HG02798 (cell line): ENCODE measurements around the gene CDC25C.
"Not testable (repeated sequence)": the region's sequence is repeated elsewhere in the genome, so short reads cannot be mapped to it uniquely, and the experiment has no call there.

Experiments
- ATAC-seq: cut with Tn5 transposase; IDR thresholded peaks from one replicate; pipeline ENCODE4 v1.9.1; 2021; ENCODE audit warnings: mild to moderate bottlenecking; ENCODE audit not compliant: unreplicated experiment, poor library complexity

Gene CDC25C

DNA sequence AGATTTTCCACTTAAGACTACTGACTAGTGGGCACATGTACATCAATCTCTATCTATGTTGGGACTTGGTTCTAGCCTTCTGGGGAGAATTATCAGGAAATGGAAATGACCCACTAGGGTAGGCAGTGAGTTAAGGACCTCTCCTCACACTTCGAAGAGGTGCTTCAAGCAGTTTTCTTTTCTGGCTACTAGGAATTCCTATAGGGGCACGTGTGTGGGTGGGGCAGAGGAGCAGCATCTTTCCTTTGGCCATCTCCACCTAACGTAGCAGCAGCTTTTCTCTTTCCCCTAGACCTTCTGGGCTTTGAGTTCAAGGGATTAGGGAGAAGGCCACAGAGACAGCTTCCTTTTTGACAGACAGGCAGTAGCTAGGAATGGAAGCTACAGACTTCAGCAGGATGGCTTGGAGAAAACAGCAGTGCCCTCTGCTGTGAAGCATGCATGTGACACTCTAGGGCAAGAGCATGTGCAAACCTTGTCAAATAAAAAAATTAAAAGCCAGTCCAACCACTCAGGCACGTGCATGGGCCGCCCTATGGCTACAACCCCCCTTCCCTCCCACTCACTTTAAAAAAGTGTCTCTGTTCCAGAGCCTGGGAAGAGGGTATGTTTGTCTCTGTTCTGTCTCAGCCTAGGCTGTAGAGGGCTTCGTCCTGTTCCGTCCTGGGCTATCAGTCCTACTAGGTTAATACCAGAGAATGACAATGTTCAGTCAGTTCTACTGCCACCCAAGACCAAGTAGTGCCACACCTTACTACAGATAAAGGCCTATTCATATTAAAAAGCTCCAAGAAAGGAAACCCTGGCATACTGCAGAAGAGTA is 48.5 kb downstream of the CDC25C start:
- ATAC-seq = no peak

DNA sequence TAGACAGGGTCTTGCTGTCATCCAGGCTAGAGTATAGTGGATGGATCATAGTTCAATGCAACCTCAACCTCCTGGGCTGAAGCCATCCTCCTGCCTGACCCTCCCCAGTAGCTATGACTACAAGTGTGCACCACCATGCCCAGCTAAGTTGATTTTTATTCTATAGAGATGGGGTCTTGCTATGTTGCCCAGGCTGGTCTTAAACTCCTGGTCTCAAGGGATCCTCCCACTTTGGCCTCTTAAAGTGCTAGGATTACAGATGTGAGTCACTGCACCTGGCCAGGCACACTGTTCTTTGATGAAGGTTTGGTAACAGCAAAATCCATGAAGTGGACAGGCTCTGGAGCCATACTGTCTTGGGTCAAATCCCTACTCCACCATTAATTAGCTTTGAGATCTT is 50.7 kb downstream of the CDC25C start:
- no peak for ATAC-seq

DNA sequence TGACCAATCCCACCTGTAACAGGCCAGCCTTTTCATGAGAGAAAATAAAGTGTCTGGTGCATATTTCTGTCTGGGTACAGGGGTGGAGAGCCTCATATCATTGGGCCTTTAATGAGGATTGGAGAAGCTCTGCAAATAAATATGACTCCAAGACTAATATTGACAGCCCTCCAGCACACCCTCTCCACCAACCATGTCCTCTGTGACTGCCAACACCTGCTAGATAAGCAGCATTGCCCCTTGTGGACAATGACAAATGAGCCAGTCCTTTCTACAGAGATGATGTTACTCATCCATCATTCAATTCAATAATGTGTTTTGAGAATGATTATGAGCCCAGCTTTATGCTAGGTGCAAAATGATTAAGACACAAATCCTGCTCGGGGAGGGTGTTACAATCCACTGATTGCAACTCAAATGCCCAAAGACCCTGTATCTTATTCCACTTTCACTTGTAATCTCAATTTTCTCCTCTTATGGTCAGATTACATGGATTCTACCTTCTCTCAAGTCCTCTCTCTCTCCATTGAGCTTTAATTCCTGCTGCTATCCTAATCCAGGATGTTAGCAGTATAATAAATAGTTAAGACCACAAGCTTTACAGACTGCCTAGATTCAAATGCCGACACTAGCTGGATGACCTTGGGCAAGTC is 55.1 kb downstream of the CDC25C start:
- no peak for ATAC-seq

DNA sequence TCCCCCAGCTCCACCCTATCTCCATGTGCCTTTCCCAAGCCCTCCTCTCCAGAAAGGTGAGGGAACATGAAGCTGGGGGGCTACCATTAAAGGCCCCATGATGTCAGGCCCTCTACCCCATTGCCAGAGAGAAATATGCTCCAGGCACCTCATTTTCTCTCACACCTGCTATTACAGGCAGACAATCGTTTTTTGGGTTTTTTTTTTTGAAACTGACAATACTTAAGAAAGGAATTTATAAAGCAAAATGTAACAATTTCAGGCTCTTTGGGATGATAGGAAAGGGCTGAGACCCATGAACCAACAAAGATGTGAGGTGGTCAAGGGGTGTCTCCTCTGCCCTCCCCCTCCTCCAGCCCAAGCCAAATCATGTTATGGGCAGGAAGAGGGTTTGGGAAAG is 55.7 kb downstream of the CDC25C start:
- no peak for ATAC-seq

DNA sequence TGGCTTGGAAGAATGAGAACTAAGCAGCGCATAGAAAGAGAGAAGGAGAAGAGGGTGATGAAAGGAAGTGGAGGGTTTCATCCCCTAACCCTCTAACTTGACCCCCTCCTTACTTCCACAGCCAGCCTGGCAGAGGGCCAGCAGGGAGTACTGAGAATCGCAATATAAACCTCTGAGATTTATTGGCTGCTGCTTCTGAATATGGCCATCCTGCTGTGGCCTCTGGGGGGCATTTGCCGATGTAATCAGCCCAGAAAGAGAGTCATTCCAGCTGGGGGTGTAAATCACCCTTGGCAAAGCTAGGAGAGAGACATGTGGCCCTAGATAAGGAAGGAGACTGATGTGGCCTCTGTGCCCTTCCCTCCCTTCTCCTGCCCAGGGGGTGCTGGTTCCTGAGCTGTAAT is 56.2 kb downstream of the CDC25C start:
- ATAC-seq = no peak

DNA sequence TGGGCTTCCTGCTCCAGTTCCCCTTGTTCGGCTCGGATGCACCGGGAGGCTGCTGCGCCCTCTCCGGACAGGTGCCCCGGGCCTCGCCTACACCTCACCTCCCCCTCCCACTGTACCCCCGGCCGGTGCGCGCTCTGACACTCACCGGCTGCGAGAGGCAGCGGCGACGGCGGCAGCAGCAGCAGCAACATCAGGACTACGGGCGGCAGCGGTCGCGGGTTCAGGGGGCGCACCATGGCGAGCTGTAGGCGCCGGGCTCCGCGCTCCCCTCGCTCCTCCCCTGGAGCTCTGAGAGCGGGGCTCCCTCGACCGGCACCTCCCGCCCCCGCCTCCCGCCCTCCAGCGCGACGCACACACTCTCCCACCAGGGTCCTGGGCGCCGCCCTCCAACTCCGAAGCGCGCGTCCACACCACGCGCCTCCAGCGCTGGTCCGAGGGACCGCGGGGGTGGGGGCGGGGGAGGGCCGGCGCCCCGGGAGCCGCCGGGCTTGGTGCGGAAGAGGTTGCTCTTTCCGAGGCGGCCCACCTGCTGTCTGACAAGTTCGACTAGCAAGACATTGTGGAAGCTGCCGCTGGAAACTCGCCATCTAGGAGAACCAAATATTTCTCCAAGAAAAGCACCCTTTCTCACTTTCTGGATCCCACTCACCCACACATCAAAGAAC is 57.3 kb downstream of the CDC25C start, which contains the start of gene GFRA3:
TSS of gene GFRA3 (minus strand) at position 433 of the 665 bp plus-strand sequence. CDS start at position 236, 197 bp downstream.
- ATAC-seq = no peak

DNA sequence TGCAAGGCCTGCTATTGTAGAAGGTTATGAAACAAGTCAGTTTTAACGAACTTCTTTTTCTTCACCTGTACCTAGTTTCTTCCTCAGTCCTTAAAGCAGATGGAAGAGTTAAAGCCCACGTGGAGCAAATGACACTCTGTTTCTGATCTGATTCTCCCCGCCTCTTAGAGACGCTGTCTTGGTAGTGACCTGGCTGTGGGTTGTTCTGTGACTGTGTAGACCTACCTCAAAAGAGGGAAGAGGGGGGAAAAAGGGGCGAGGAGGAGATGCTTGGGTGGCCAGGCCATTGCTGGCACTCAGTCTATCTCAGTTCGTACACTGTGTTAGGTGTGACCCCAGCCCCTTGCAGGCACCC is 57.8 kb downstream of the CDC25C start:
- ATAC-seq = no peak

DNA sequence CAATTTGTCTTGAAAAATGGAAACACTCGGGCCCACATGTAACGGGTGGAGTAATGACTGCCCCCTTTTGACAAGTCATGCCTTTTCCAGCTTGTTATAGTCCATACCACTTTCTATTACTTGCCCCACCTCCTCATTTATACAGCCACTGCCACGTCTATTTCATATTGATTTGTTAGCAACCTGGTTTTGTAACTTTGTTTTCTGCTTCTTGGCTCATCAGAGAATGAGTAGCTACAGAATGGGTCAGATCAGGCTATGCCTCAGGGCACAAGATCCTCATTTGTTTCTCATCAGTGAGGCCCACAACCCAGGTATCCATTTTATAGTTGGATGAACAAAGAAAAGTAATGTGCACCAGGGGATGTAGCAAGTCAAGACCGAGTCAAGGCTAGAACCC is 58.9 kb downstream of the CDC25C start:
- no peak for ATAC-seq

DNA sequence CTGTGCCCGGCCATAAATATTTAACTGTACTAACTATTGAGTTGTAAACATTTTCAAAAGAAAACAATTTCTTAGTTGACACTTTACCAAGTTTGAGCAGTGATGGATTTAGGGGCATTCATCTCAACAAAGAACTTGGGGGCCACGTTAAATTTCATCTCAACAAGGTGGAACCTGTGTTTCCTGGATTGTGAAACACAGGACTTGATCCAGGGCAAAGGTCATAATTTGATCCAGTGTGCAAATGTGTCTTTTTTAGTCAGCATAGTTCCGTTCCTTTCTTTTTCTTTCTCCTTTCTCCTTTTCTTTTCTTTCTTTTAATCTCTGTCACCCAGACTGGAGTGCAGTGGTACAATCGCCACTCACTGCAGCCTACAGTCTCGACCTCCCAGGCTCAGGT is 60.3 kb downstream of the CDC25C start:
- ATAC-seq = no peak

DNA sequence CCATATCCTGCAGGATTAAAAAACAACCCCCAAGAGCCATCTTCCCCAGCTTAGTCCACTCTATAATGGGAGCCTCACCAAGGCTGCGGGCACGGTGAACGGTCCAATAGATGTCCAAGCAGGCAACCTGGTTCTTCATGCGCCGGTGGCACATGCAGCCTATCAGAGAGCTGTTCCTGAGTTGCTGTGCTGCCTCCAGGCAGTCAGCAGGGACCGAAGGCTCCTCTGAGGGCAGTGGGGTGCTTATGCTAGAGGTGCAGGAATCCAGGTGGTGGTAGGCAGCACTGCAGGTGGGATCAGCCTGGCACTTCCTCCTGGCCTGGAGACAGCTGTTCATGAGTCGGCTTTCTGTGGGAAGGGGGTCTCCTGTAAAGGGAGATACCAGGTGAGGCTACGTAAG is 67.4 kb downstream of the CDC25C start:
- ATAC-seq = no peak

DNA sequence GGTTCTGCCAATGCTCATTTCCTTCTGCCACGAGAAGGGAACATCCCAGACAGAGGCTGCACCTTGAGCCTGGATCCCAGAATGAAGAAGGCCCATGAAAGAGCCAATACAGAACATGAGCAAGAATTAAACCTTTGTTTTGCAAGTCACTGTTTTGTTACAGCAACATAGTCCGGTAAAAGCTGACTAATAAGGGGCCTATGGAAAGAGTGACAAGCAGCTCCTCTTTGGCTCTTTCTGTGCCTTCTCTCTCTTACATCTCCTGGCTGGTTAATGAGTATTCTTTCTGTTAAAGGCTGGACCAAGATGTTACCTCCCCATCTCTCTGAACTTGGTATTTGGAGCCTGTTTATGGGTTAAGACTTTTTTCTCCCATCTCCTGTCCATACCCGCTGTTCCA is 68.0 kb downstream of the CDC25C start:
- no peak for ATAC-seq

DNA sequence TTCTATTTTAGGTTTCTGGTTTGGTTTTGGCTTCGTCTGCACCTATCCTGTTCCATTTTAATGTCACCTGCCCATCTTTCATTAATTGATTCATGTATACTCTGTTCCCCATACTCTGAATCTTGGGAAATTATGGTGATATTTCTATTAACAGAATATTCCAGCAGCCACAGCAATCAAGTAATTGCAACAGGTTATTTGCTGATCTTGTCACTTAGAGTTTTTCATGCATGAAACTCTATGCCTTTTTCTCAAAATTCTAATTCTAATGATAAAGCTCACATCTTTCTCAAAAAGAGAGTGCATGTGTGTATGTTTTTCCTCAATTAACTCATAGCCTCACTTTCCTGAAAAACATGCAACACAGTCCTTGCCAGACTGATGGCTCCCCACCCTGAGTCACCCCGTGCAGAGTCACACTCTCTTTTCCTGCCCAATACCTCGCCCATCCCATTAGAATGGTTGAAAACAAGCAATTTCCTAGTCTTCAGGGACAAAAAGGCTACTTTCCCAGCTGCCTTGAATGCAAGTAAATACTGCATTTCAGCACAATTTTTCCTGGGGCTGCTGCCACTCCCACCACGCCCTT is 72.8 kb downstream of the CDC25C start:
- no peak for ATAC-seq

DNA sequence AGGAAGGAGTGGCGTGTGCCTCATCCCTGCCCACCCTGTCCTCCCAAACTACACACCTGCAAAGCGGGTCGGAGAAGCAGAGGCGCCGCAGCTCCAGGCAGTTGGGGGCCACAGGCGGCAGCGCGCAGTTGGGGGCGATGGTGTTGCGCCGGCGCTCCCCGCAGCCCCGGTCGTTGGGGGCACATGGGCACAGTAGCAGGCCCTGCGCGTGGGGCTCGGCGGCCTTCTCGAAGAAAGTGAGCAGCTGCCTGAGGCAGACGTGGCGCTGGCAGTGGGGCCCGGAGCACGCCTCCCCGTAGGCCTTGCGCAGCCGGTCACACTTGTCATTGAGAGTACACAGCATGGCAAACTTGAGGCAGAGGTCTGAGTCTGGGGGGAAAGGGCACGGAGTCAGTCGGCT is 74.0 kb downstream of the CDC25C start:
- ATAC-seq = no peak

DNA sequence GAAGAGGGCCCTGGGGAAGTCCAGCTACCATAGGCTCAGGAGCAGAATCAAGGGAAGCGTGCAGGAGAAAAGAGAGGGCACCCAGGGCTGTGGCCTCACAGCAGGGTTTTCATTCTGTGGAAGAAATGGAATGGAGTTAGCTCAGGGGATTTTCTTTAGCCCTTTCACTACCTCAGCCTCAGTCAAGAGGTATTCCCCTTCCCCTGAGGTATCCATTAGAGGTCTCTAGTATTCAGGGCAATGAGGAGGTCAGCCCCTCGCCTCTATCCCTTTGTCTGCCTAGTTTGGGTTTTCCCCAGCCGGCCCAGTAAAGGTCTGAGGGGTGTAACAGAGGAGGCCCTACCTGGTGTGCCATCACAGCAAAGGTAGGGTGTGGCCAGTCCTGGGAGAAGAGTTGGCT is 78.7 kb downstream of the CDC25C start:
- ATAC-seq = no peak

DNA sequence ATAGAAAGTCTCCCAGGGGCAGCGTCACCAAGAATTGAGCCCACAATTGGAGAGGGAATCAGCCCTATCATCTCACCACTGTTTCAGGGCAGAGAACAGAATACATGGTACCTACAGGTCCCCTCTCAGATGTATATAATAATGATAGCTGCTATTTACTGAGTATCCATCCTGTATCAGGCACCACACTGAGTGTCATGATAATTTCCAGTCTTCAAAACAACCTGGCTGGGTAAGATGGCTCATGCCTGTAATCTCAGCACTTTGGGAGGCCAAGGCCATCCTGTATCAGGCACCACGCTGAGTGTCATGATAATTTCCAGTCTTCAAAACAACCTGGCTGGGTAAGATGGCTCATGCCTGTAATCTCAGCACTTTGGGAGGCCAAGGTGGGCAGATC is 83.8 kb downstream of the CDC25C start:
- ATAC-seq = not testable (repeated sequence)

DNA sequence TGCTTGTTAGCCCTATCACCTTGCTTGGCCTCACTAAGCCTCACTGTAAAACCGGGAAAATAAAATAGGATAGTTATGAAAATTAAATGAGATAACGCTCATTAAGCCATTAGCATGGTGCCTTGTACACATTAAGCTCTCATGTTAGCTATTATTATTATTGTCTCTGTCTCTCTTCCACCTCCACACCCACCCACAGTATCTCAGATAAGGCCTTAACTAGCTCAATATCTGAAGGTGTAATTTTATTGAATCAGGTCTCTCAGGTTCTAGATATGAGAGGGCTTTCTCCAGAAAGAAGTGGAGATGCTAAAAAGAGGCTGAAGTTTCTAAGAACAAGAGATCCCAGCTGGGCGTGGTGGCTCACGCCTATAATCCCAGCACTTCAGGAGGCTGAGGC is 84.8 kb downstream of the CDC25C start:
- no peak for ATAC-seq

DNA sequence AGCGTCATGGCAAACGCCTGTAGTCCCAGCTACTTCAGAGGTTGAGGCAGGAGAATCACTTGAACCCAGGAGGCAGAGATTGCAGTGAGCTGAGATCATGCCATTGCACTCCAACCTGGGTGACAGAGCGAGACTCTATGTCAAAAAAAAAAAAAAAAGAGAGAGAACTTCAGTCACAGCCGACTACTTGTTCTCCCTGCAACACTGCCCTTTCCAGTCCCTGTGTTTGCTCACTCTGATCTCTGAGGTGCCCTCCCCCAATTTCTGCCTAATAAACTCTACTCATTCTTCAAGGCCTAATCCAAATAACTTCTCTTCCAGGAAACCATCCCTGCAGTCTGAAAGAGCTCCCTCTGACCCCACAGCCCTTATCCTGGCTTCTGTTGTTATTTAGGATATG is 85.3 kb downstream of the CDC25C start:
- ATAC-seq = no peak

DNA sequence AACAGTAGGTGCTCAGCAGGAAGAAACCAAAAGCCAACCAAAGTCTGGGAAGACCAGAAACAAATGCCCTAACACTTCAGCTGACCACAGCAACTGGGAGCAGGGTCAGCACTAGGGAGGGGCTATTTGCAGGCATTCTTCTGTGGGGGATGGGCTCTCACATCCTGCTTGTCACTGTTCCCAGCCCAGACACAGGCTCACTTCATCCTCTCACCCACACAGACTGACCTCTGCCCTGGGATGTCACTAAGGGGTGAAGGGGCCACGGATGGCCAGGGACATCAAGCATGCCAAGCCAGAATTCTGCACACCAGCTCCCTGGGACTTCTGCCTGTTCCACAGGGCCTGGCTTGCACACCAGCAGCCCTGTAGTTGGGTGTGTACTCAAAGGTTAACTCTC is 85.9 kb downstream of the CDC25C start:
- ATAC-seq = no peak

DNA sequence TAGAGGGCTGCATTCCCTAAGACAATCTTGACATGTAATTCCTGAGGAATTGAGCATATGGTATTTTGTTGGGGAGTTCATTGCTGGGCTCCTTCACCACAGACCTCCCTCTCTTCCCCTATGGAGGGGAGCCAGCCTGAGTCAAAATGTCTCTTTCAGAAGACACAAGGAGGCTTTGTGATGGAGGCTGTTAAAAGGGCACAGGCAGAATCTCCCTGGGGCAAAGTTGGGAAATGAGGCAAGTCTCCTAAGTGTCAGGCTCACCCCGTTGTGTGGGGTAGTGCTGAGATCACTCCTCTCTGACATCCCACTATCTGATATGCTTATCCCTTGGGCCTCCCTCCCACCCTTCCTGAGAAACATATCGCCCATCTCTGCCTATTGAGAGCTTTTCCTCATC is 87.8 kb downstream of the CDC25C start:
- ATAC-seq = no peak

DNA sequence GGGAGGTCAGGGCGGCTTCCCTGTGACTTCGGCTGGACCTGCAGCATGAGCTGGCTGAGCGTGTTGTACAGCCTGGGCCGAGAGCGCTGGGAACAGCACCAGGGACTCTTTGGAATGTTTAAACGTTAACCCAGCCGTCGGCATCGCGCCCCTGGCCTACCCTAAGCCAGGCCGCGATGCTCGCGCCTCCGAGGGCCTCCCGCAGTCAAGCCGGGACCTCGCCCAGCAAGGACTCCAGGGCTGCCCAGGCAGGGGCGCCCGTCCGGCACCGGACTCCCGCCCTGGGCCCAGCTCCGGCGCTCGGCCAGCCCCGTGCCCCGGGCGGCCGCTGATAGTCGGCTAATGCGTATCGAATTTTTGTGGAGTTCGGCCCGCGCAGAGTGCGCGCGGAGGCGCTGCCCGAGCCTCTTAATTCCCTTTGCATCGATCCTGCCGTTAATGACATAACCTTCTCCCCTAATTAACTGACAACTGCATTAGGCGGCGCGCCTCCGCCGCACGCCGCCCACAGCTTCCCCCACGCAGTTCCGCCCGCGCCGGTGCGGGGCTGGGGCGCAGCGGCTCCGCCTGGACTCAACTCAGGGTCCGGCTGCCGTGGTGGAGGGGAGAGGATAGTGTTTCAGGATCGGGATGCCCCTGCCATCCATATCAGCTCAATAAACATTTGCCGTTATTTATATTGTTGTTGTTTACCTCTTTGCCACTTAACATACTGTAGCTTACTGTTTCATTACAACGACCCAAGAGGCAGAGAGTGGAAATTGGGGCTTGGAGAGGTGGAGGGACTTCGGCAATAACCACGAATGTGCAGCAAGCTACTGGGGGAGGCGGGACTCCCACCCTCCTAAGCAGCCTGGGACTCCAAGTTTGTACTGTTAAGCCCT is 89.7 kb downstream of the CDC25C start:
- ATAC-seq = peak; percentile 38
